Peyer's patch (tissue), 4 donors: ENCODE data around the gene MINAR1.

Experiments used
- POLR2A ChIP-seq, 2 donors: fragments of 450-650 bp; IDR thresholded peaks; one replicate each; pipeline ENCODE4 v1.5.1; 2017; ENCODE audit warnings: antibody characterized with exemption in 2 of 2, mild to moderate bottlenecking in 2 of 2, moderate library complexity in 2 of 2
- TF ChIP-seq, protein P1 (sequence below), 6 experiments: fragments of 450-650 bp in 4 of 6; fragments of 200-600 bp in 2 of 6; sonication (generic) in 1 of 6; IDR thresholded peaks; one replicate each; pipeline ENCODE4 v1.5.1; 2017 to 2019; ENCODE audit warnings: antibody characterized with exemption in 6 of 6, mild to moderate bottlenecking in 3 of 6, moderate library complexity in 1 of 6

DNA sequence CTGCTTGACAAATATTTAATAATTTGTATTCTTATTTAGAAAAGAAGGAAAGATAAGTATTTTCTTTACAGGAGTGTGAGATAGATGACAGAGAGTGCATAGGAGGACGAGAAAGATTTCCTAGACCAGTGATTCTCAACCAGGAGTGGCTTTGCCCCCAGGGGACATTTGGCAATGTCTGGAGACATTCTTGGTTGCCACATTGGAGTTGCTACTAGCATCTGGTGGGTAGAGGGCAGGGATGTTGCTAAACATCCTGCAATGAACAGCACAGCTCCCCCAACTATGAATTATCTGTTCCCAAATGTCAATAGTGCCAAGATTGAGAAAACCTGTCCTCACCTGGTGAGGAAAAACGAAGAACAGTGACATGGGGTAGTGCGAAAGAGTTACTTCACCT lies 30.8 kb upstream of the MINAR1 start:
- TF ChIP-seq, protein P1, sequence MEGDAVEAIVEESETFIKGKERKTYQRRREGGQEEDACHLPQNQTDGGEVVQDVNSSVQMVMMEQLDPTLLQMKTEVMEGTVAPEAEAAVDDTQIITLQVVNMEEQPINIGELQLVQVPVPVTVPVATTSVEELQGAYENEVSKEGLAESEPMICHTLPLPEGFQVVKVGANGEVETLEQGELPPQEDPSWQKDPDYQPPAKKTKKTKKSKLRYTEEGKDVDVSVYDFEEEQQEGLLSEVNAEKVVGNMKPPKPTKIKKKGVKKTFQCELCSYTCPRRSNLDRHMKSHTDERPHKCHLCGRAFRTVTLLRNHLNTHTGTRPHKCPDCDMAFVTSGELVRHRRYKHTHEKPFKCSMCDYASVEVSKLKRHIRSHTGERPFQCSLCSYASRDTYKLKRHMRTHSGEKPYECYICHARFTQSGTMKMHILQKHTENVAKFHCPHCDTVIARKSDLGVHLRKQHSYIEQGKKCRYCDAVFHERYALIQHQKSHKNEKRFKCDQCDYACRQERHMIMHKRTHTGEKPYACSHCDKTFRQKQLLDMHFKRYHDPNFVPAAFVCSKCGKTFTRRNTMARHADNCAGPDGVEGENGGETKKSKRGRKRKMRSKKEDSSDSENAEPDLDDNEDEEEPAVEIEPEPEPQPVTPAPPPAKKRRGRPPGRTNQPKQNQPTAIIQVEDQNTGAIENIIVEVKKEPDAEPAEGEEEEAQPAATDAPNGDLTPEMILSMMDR (IDR thresholded peaks at IDR 0.05), result no peak
- no peak for TF ChIP-seq POLR2A (IDR thresholded peaks at IDR 0.05)
